HepG2 (cell line): Measurements from ENCODE around the gene SMKR1. TPM values are rescaled to one million over a fixed set of nuclear protein-coding genes. Genes with fewer than 3 reads are reported as not detected.

Experiments
- ATAC-seq: fragments of 200-7000 bp; cut with Tn5 transposase; 3 replicates; pipeline ENCODE4 v1.9.1; 2020; ENCODE audit warnings: mild to moderate bottlenecking, moderate library complexity
- BruUV-seq: library from RNA; stranded (reverse); fragments of 400-500 nt; replicated peaks from 2 replicates; lab custom pipeline; 2021; lab: Mats Ljungman, UMichigan
- CTCF ChIA-PET: fragments of 300-600 bp; formaldehyde crosslinking; extraction: SDS; loops from one replicate; lab custom pipeline; 2021; ENCODE audit warnings: low total read pairs, inconsistent platforms, low intra/inter-chr PET ratio; lab: Yijun Ruan, JAX
- POLR2A ChIA-PET: fragments of 350-600 bp; sonication (Branson Sonifier 250); formaldehyde crosslinking; loops from one replicate; lab custom pipeline; 2020; ENCODE audit warnings: antibody characterized with exemption, inconsistent platforms; lab: Yijun Ruan, JAX
- DNase-seq: peaks from one replicate; pipeline ENCODE4 v3.0.0-alpha.2; 2015; ENCODE audit warnings: low spot score
- FAIRE-seq: peaks from 3 replicates; lab custom pipeline; 2011; peaks lifted over from hg19 to GRCh38; lab: Jason Lieb, UNC
- H2AFZ ChIP-seq: one replicate; pipeline ENCODE4 v1.6.1; 2011; ENCODE audit warnings: low read length, inconsistent platforms
- H3K27ac ChIP-seq: fragments of 300-600 bp; 3 replicates; pipeline ENCODE4 v1.8.0; 2011; ENCODE audit warnings: mixed run types, mild to moderate bottlenecking, mixed read lengths, low read length, inconsistent platforms; ENCODE audit not compliant: insufficient read depth; ENCODE audit errors: extremely low read length
- H3K27me3 ChIP-seq, 2 experiments: fragments of 200-600 bp in 1 of 2; 2 replicates in 1 of 2; 3 replicates in 1 of 2; pipeline versions ENCODE4 v1.6.0 to v1.8.0; 2011; ENCODE audit warnings: low read length in 2 of 2, mild to moderate bottlenecking in 2 of 2, moderate library complexity in 2 of 2, inconsistent platforms in 1 of 2; ENCODE audit not compliant: insufficient read depth in 2 of 2, control insufficient read depth in 1 of 2
- H3K36me3 ChIP-seq, 2 experiments: fragments of 200-600 bp in 1 of 2; replicated peaks in 1 of 2; 2 replicates in 1 of 2; 3 replicates in 1 of 2; pipeline versions ENCODE4 v1.5.1 to v1.8.0; 2011; ENCODE audit warnings: low read length in 2 of 2, inconsistent platforms in 1 of 2; ENCODE audit not compliant: insufficient read depth in 2 of 2, control insufficient read depth in 1 of 2
- H3K4me1 ChIP-seq: 2 replicates; pipeline ENCODE4 v1.5.1; 2012; ENCODE audit warnings: low read length, inconsistent platforms; ENCODE audit not compliant: insufficient read depth
- H3K4me2 ChIP-seq: 2 replicates; pipeline ENCODE4 v1.6.0; 2011; ENCODE audit warnings: low read depth, low read length, inconsistent platforms
- H3K4me3 ChIP-seq, 3 experiments: fragments of 200-600 bp in 1 of 3; sonication (generic), shearing (Covaris generic) in 1 of 3; replicated peaks in 1 of 3; 2 replicates each; pipeline ENCODE4 v1.5.1; 2011 to 2016; ENCODE audit warnings: low read length in 3 of 3, inconsistent platforms in 2 of 3, low read depth in 2 of 3, mild to moderate bottlenecking in 2 of 3, control low read depth in 1 of 3, mixed read lengths in 1 of 3; ENCODE audit not compliant: insufficient read depth in 1 of 3
- H3K79me2 ChIP-seq: one replicate; pipeline ENCODE4 v1.6.1; 2011; ENCODE audit warnings: low read length, inconsistent platforms; ENCODE audit not compliant: insufficient read depth
- H3K9ac ChIP-seq: 2 replicates; pipeline ENCODE4 v1.6.0; 2011; ENCODE audit warnings: mild to moderate bottlenecking, low read depth, low read length, inconsistent platforms; ENCODE audit not compliant: insufficient read depth
- H3K9me3 ChIP-seq: 2 replicates; pipeline ENCODE4 v1.5.1; 2012; ENCODE audit warnings: mild to moderate bottlenecking, low read length
- H4K20me1 ChIP-seq: 2 replicates; pipeline ENCODE4 v1.6.0; 2011; ENCODE audit warnings: inconsistent platforms, mild to moderate bottlenecking, low read length, moderate library complexity; ENCODE audit not compliant: insufficient read depth
- ADNP ChIP-seq: sonication (generic); formaldehyde crosslinking; IDR thresholded peaks from 2 replicates; pipeline ENCODE4 v1.4.0; 2020; ENCODE audit warnings: missing genetic modification reagents
- CSRNP1 ChIP-seq: sonication (generic); formaldehyde crosslinking; IDR thresholded peaks from 2 replicates; pipeline ENCODE4 v1.8.1; 2023; ENCODE audit warnings: mild to moderate bottlenecking, missing genetic modification reagents
- HIC2 ChIP-seq: sonication (generic); formaldehyde crosslinking; IDR thresholded peaks from 2 replicates; pipeline ENCODE4 v1.9.0; 2022; ENCODE audit warnings: low read depth, missing genetic modification reagents
- HNF1B ChIP-seq: sonication (generic); formaldehyde crosslinking; IDR thresholded peaks from 2 replicates; pipeline ENCODE4 v1.5.1; 2020; ENCODE audit warnings: mild to moderate bottlenecking, moderate library complexity, missing genetic modification reagents
- HNRNPLL ChIP-seq: fragments of 200-400 bp; formaldehyde crosslinking; IDR thresholded peaks from 2 replicates; pipeline ENCODE4 v1.6.1; 2017; ENCODE audit warnings: mild to moderate bottlenecking, low read depth, low read length; ENCODE audit not compliant: poor library complexity, severe bottlenecking
- NONO ChIP-seq, 2 experiments: fragments of 450-650 bp in 1 of 2; sonication (generic) in 1 of 2; formaldehyde crosslinking in 1 of 2; IDR thresholded peaks in 1 of 2; conservative IDR thresholded peaks in 1 of 2; 2 replicates each; pipeline versions ENCODE4 v1.6.1 to v1.8.0; 2017 to 2022; ENCODE audit warnings: mild to moderate bottlenecking in 1 of 2, missing genetic modification reagents in 1 of 2, moderate library complexity in 1 of 2
- POLR2AphosphoS2 ChIP-seq: IDR thresholded peaks from 2 replicates; pipeline ENCODE4 v1.6.1; 2011; ENCODE audit warnings: low read depth, low read length, improper control_type of control experiment
- RBM22 ChIP-seq: fragments of 200-400 bp; formaldehyde crosslinking; optimal IDR thresholded peaks from 2 replicates; pipeline ENCODE3; 2017; ENCODE audit warnings: mild to moderate bottlenecking, low read length, moderate library complexity
- SMARCC2 ChIP-seq: fragments of 450-650 bp; IDR thresholded peaks from 2 replicates; pipeline ENCODE4 v1.6.1; 2017; ENCODE audit warnings: antibody characterized with exemption, mild to moderate bottlenecking
- STAG1 ChIP-seq: sonication (generic); formaldehyde crosslinking; IDR thresholded peaks from 2 replicates; pipeline ENCODE4 v1.4.0; 2020; ENCODE audit warnings: missing genetic modification reagents
- ZC3H4 ChIP-seq: sonication (generic); formaldehyde crosslinking; IDR thresholded peaks from 2 replicates; pipeline ENCODE4 v1.4.0; 2020; ENCODE audit warnings: missing genetic modification reagents, borderline replicate concordance
- ZFP62 ChIP-seq: sonication (generic); formaldehyde crosslinking; IDR thresholded peaks from 2 replicates; pipeline ENCODE4 v1.4.0; 2020; ENCODE audit warnings: missing genetic modification reagents
- ZFP82 ChIP-seq: sonication (generic); formaldehyde crosslinking; IDR thresholded peaks from 2 replicates; pipeline ENCODE4 v1.5.1; 2020; ENCODE audit warnings: mild to moderate bottlenecking, missing genetic modification reagents, borderline replicate concordance
- ZMAT5 ChIP-seq: sonication (generic); formaldehyde crosslinking; IDR thresholded peaks from 2 replicates; pipeline ENCODE4 v1.5.0; 2020; ENCODE audit warnings: mild to moderate bottlenecking, low read depth, missing genetic modification reagents, borderline replicate concordance
- ZNF276 ChIP-seq: sonication (generic); formaldehyde crosslinking; IDR thresholded peaks from 2 replicates; pipeline ENCODE4 v1.4.0; 2020; ENCODE audit warnings: mild to moderate bottlenecking, low read depth, missing genetic modification reagents
- ZNF430 ChIP-seq: sonication (generic); formaldehyde crosslinking; IDR thresholded peaks from 2 replicates; pipeline ENCODE4 v1.9.0; 2021; ENCODE audit warnings: mild to moderate bottlenecking, missing genetic modification reagents
- ZNF431 ChIP-seq: sonication (generic); formaldehyde crosslinking; IDR thresholded peaks from 2 replicates; pipeline ENCODE4 v1.9.0; 2022; ENCODE audit warnings: missing genetic modification reagents, low read depth, mild to moderate bottlenecking, borderline replicate concordance
- WGBS: methylation state at CpG from one replicate; pipeline ENCODE4 v1.1.6; 2017; ENCODE audit warnings: low lambda C conversion rate; 5-methylcytosine and 5-hydroxymethylcytosine counted together
- in situ Hi-C: cut with HindIII; loops from 2 replicates; pipeline ENCODE4 v1.10.0; 2017; ENCODE audit warnings: low pct_unique_long_range_greater_than_20kb; ENCODE audit not compliant: extremely low pct_ligation_motif_present
- intact Hi-C: fragments of 100-400 bp; cut with micrococcal nuclease; formaldehyde crosslinking; loops from one replicate; pipeline ENCODE4 v1.10.0; 2022; ENCODE audit not compliant: unreplicated experiment
- polyA plus RNA-seq, 8 experiments: library from polyadenylated mRNA; depleted of rRNA in 3 of 8; stranded (reverse) in 7 of 8; unstranded in 1 of 8; fragments of >200 nt; fragmentation: Illumina TruSeq in 4 of 8; extraction: Trizol in 4 of 8; gene quantifications; 2 replicates each; pipeline versions ENCODE4 v1.2.1 to v1.2.3, GENCODE V29; 2011 to 2016; ENCODE audit warnings: low read depth in 4 of 8, missing spikeins in 1 of 8, mixed read lengths in 1 of 8; ENCODE audit not compliant: insufficient read depth in 1 of 8
- total RNA-seq, 5 experiments: library from RNA; depleted of rRNA; stranded (reverse); fragments of >200 nt; fragmentation: Illumina TruSeq; extraction: Trizol; gene quantifications; 2 replicates each; pipeline ENCODE4 v1.2.3, GENCODE V29; 2016; ENCODE audit warnings: low read depth in 1 of 5

The SMKR1 gene
- total and polyA plus RNA-seq, 2 of the 13 experiments (the other 11 are each of a cell fraction or from before 2014, with no cell fraction given), result 0.07 TPM; not detected in 1

GRCh38 chr7:129456421-129456820, 45.9 kb upstream of the SMKR1 start:
- TF ChIP-seq HIC2 (CRISPR knock-in tag) (no peak), ZNF431 (no peak), ZFP62 (CRISPR knock-in tag) (no peak), SMARCC2 (no peak), RBM22 (no peak), ZFP82 (CRISPR knock-in tag) (no peak), ZMAT5 (CRISPR knock-in tag) (no peak), NONO (IDR thresholded peaks at IDR 0.05) (no peak), NONO (CRISPR knock-in tag; conservative IDR thresholded peaks at IDR 0.05) (no peak), ADNP (no peak), HNF1B (CRISPR knock-in tag) (no peak), POLR2AphosphoS2 (no peak), ZNF276 (CRISPR knock-in tag) (no peak), CSRNP1 (CRISPR knock-in tag) (no peak), HNRNPLL (no peak), ZNF430 (CRISPR knock-in tag) (no peak), ZC3H4 (CRISPR knock-in tag) (no peak), STAG1 (CRISPR knock-in tag) (no peak)
- no peak overlapping the region for H3K4me2 ChIP-seq
- 93% methylated on average over 10 of the region's 10 CpGs for WGBS
- ChIA-PET POLR2A (no interaction called here), CTCF (no interaction called here)
- intact Hi-C loops (no loop called here), in situ Hi-C loops (no loop called here)
- no peaks in the 10 kb centered on the region for H3K79me2 ChIP-seq
- peaks cover 3 to 48% of the 10 kb centered on the region in 2 experiments; a peak in 4 of 5 replicates for H3K36me3 ChIP-seq
- H2AFZ ChIP-seq, result no peak overlapping the region
- no peaks in the 10 kb centered on the region for H3K9me3 ChIP-seq
- no TSS peak for BruUV-seq
- ATAC-seq, result no peak
- H3K27me3 ChIP-seq, result no peaks in the 10 kb centered on the region
- H3K4me1 ChIP-seq, result no peaks in the 10 kb centered on the region
- H3K27ac ChIP-seq, result no peak overlapping the region
- H4K20me1 ChIP-seq, result no peaks in the 10 kb centered on the region
- H3K4me3 ChIP-seq, result no peak overlapping the region
- no peak for DNase-seq
- no peak for FAIRE-seq
- no peak overlapping the region for H3K9ac ChIP-seq
